Hindlimb muscle (tissue), 1 donor: ENCODE data around the gene TRIM44. TPM values are rescaled to one million over a fixed set of nuclear protein-coding genes. Genes with fewer than 3 reads are reported as not detected.
"Not testable (repeated sequence)": the region's sequence is repeated elsewhere in the genome, so short reads cannot be mapped to it uniquely, and the experiment has no call there.

Experiments used
- DNase-seq: peaks from one replicate; pipeline ENCODE4 v3.0.0-alpha.2; 2013
- polyA plus RNA-seq: library from polyadenylated mRNA; unstranded; fragments of 120-200 nt; gene quantifications from one replicate; pipeline ENCODE4 v1.2.1, GENCODE V29; 2013; ENCODE audit not compliant: insufficient read length

The TRIM44 gene
- polyA plus RNA-seq, 1 donor: 38.9 TPM

DNA sequence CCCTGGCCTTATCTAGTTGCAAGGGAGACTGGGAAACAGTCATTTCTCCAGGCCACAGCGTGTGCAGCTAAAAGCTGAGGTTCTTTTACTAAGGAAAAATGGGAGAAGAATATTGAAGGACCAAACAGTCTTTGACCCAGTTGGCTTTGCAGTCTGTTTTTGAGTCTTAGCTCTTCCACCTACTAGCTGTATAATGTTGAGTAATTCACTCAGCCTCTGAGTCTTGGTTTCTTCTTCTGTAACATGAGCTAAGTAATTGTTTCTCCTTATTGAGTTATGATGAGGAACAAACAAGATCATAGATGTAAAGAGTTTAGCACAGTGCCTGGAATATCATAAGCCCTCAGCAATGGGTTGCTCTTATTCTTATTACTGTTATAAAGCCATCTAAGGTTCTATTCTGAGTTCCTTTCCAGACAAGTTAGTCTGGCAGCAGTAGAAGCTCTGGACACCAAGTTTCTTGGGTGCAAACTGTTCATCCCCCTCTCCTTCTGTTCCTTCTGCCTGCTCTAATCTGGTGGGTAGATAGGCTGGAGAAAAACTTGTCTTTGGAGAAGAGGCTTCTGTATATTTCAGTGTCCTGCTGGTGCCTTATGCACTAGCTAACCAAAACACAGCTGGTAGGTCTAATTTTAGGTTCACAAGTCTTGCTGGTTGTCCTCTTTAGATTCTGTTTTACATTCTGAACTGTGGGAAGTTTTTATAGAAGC, 13.5 kb downstream of the TRIM44 start:
- DNase-seq: no peak

DNA sequence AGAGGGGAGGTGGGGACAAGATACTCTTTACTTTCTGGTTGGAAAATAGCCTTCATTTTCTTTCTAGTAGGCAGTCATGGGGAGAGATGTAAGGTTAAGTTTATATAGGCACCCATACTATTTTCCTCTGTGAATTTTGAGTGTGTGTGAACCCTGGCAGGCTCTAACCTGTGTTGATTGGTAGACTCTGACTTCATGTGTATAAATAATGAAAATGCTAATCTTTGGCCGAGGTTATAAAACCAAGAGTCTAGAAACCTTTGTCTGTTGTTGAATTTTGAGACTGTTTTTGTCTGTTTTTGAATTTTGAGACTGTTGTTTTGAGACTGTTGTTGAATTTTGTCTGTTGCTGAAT, 14.0 kb downstream of the TRIM44 start:
- DNase-seq: no peak

DNA sequence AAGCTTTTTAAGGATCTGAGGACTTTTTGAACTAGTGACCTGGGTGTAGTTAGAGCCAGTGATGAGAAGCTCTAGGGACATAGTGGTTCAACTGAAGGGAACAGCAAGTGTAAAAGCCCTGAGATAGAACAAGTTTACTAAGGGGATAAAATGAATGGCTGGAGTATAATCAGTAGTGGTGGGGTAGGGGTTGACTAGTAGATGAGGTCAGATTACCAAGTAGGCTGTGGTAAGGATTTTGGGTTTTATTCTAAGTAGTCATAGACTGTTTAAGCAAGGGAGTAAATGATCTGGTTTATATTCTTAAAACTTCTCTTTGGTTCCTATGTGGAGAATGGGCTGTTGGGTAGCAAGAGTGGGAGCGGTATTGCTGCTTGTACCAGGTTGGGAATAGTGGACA, 15.3 kb downstream of the TRIM44 start:
- no peak for DNase-seq

DNA sequence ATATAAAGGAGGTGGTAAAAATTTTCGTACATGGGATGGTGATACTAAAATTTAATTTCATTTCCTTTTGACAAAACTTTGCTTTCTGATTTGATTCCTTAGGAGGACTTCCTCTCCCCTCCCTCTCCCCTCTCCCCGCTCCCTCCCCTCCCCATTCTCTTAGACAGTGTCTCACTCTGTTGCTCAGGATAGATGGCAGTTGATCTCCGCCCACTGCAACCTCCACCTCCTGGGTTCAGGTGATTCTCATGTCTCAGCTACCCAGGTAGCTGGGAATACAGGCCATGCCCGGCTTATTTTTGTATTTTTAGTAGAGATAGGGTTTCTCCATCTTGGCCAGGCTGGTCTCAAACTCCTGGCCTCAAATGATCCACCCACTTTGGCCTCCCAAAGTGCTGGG, 15.9 kb downstream of the TRIM44 start:
- DNase-seq: no peak

DNA sequence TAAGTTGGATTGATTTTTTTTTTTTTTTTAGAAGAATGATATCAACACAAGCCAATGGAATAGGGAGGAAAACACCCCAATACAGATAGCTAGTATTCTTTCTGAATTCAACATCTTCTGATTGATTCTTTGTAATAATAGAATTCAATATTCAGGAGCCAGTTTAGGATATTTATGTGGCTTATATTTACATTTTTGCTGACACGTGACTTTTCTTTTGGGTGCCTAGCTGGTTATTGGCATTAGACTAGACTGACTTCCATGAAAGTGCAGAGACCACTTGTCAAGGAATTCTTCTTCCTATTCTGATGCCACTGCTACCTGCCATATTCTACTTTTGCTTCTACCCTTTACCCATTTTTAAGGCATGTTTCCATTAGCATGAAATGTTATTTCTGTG, 16.4 kb downstream of the TRIM44 start:
- DNase-seq: no peak

DNA sequence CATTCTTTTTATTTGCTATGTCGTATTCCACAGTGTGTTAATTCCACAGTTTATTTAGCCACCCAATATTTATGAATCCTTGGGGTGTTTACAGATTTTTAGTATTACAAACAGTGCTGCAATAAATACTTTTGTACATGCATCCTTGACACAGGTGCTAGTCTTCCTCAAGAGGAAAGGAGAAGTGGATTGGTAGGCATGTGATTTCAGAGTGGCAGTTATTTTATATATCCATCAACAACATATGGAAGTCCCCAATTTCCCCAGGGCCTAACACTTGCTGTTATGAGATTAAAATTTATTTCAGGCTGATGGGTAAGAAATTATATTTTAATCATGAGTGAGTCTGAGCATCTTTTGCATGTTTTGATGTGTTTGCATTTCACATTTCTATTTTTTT, 17.9 kb downstream of the TRIM44 start:
- DNase-seq: no peak

DNA sequence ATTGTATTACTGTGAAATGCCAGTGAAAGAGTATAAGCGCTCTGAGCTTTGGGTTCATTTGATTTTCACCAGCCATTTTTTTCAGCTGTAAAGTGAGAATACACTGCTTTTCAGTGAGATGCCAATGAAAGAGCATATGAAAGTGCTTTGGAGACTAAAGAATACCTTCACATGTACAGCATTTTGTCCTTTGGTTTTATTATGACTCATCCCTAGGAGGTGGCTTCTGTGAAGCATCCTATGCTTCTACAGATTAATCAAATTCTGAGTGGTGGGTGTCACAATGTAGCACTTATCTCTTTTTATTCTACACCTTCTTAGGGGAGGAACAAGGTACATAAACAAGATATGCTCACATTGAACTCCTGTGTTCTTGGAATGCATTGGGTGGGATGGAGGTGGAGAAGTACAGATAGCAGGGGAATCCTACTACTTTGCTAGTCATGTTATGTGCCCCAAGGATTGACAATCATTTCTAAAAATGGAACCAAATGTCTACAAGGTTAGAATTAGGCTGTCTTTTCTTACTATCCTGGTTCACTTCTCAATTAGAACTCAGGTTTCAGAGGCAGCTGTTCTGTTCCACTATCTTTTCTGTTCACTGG, 18.7 kb downstream of the TRIM44 start:
- DNase-seq: no peak

DNA sequence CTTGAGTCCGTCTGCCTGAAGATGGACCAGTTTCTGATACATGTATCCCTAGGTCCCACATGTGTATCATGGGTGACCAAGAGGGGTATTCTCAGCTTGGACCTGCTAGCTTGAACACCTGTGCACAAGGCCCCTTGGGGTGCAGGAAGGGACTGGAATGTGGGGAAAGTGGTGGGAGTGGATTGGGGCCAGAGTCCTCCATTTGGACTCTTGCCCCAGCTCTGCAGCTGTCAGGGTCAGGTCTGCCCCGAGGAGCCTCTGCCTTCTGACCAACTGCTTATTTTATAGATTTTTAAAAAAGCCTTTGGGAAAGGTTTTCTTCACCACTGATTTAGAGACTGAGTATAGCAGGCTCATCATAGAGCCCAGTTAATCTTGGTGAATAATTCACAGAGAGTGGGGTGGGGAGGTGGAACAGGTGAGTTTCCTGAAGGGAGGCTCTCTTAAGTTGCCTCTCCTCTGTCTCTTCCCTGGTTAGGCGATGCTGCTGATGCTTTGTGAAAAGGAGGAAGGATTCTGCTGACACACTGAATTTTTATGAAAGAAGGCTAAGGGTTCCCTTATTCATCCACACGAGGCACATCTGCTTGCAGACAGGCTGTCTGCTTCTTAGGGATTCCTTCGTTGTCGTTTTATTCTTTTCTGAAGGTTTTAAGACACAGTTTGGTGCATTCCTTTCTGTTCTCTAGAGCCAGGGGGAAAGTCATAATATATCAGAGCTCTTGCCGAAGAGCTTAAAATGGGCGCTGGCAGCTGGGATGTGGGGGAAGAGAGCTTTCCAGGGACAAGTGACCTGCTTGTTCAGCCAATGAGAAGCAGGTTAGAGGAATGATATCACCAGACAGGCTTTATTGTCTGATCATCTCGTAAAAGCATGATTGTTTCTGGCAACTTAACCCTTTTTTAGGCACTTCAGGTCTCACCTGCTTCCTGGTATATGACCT, 19.9 kb downstream of the TRIM44 start:
- DNase-seq: no peak

DNA sequence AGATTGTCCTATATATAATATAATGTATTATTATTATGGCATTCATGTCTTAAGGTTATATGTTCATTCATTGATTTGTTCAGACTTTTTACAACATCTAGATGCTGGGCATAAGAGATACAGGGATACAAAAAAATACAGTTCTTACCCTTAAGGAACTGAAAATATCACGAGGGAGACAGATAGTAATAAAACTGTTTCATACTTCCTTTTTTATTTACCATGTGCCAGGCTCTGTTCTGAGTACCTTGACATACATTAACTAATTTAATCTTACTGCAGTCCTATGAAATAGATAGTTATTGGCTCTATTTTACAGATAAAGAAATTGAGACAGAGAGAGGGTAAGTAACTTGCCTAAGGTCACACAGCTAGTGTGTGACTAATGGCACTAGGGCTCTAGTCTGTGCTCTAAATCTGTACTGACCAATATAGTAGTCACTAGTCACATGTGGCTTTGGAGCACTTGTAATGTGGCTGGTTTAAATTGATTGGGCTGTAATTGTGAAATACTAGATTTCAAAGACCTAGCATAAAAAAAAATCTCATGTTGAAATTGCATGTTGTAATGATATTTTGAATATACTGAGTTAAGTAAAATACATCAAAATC, 21.3 kb downstream of the TRIM44 start:
- DNase-seq: no peak

DNA sequence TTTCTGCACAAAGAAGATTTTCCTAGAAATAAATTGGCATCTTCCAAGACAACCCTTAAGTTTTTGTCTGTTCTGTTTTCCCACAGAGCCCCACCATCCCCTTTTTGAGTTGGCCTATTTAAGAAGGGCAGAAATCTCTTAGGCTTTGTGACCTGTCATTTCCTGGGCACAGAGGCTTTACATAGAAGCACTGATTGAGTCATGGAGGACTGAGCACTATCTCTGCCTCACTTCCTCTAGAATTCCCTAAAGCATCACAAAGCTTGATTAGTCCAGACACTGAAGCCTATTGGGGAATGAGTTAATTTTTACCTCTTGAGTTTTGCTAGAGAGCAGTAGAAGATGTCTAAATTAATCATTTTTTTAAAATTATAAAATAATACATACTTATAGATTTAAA, 25.4 kb downstream of the TRIM44 start:
- DNase-seq: no peak

DNA sequence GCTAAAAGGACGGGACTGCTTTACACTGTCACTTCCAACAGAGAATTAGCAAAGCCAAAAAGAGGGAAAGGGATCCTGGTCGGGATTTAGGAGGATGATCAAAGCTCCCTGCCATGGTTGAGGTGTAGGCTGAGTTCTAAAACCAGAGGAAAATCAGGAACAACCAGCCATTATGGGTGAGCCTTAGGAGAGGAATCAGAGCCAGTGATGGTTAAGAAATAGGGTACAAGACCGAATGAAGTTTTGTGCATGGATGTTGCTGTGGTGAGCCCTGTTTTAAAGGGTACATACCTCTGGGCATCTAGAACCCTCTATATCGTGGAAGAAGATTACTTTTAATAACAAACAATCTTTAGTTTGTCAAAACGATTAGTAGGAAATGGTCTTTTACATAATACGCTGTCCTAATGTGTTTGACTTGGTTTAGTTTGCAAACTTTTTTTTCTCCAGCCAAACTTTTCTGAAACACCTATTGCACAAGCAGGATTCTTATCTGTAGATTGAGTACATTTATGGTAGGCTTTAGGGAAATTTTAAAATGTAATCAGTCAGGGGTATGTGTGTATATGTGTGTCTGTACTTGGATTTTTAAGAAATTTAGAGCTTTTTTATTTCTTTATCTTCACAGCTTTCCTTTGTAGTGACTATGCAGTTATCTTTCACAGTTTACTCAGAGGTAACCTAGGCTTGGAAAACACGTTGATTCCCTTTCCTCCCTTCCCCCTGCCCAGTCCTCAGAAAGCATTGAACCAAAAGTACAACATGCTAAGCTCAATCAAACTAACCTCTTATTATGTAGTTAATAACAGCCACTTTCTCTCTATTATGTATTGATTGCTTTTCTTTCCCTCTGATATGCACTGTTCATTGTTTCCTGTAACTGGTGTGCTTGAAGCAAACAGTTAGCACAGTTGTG, 26.8 kb downstream of the TRIM44 start:
- DNase-seq: no peak

DNA sequence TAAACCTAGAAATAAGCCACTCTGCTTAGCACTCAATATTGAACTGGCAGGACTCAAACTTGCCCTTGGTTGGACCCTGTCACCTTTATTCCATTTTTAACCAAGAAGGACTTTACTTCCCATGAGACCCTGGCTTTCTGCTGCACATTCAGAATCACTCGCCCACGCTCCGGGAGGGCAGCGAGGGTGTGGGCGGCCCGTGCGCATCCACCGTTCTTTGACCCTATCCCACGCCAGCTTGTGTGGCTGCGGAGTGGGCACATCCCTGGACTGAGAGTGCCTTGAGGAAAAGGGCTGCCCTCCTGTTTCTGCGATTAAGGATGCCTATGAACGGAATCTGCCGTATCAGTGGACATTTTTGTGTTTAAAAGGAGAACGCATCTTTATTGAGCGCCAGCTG, 39.6 kb downstream of the TRIM44 start:
- DNase-seq: no peak

DNA sequence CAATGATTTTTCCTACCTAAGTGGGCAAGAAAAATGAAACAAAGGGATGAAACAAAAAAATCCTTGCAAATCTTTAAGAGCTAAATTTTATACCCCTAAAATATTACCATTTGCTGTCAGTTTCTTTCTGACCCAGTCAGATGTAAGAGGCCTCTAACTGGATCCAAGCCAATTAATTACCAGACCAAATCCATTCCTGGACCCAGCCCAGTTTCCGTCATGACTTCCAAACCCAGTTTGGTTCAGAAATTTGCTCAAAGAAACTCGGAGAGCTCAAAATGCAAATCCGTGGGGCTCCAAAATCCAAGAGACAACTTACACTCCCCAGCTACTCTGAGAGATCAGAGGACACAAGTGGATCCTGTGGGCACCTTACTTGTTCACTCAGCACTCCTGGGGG, 46.8 kb downstream of the TRIM44 start:
- DNase-seq: no peak

DNA sequence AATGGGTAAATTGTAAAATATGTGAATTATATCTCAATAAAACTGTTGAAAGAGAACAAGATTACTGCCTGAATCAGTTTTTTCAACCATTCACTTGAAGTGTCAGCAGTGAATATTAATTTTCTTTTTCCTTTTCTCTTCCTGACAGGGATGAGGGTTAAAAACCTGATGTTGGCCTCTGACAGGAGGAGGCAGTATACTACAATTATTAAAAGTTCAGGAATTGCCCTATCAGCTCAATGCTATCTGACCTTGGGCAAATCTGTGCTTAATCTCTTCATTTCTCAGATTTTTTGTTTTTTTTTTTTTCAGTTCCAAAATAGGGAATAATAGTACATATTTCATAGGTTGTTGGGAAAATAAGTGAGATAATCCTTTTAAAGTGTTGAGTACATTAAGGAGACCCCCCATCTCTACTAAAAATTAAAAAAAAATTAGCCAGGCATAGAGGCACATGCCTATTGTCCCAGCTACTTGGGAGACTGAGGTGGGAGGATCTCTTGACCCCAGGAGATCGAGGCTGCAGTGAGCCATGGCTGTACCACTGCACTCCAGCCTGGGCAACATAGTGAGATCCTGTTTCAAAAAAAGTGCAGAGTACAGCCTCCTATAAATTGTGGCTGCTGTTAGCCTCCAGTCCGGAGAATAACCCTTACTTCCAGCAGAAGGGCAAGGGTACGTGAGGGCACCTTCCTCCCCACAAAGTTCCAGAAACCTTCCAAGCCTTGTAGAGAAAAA, 48.8 kb downstream of the TRIM44 start:
- DNase-seq: no peak

DNA sequence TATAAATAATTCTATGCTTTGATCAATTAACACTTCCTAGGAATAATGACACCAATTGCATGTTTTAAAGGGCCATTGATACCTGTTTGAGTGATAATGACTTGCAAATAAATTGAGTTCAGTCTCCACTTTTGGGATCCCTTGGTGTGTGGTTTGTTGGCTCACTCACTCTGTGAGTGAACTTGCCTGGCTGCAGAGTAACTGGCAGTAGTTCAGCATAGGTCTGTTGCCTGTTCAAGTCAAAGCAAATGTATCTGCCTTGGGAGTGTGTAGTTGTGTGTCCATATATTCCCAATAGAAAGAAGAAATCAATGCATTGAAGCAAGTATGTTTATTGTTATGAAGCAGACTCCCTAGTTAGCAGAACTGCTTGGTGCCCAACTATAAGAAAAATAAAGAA, 49.3 kb downstream of the TRIM44 start:
- no peak for DNase-seq

DNA sequence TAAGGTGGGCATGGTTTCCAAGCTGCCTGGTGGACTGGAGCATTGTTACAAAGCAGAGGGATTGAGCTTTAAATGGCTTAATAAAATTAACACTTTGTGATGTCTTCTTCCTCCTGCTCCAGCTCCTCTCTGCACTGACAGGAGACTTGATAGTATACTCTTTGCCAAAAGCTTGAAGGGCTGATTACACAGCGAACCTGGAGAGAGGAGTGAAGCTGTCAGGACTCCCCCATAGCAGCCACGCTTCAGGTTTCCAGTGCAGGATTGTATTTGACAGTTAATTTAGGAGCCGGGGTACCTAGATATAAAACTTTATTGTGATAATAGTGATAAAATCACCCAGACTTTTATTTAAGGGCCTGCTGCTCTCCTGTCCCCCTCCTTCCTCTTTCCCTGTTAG, 50.0 kb downstream of the TRIM44 start:
- DNase-seq: no peak

DNA sequence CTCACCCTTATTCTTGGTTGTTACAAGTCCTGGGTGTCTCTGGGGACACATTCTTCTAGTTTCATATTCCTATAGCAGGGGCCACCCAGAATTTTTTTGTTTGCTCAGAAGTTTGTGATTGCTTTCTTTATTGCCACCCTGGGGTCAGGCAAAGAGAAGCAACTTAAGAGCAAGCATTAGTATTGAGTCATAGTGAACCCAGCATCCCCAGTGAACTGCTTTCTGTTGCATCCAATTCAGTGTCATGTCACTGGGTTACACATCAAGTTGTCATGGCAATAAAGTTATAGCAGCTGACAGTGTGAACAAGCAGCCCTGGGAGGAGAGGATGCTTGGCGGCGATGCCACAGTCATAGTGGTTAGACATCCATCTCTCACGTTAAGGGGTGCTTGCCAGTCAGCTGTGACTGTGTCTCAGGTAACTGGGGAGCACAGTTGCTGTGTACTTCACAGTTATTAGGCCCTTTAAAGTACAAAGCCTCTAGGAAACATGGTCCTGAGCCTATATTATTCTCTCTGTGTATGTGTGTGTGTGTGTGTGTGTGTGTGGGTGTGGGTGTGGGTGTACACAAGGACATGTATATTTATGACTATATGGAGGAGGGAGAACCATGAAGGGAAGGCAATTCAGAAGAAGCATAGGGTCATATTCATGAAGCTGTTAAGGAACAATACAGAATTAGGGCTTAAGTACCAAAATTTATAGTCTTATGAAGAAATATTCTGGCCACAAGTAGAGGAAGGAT, 52.5 kb downstream of the TRIM44 start:
- no peak for DNase-seq

DNA sequence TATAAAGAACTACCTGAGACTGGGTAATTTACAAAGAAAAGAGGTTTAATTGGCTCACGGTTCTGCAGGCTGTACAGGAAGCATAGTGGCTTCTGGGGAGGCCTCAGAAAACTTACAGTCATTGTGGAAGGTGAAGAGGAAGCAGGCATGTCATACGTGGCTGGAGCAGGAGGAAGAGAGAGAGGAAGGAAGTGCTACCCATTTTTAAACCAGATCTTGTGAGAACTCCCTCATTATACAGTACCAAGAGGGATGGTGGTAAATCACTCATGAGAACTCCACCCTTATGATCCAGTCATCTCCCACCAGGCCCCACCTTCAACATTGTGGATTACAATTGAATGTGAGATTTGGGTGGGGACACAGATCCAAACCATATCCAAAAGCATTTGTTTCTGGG, 53.1 kb downstream of the TRIM44 start:
- DNase-seq: not testable (repeated sequence)

DNA sequence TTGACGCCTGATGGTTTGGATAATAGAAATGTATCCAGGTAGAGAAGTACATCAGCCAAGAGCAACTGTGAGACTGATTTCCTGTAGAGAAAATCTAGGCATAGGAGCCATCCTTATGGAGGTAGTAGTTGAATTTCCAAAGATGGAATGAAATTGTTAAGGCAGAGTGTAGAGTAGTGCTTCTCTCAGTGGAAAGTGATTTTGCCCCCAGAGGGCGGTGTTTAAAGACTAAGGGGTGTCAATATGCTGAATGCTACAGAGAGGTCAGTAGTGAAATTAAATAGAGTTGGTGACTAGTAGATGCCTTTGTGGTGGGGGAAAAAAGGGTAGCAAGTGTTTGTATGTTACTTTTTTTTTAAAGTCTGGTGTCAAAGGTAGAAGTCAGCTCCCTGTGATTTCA, 54.5 kb downstream of the TRIM44 start:
- DNase-seq: no peak

DNA sequence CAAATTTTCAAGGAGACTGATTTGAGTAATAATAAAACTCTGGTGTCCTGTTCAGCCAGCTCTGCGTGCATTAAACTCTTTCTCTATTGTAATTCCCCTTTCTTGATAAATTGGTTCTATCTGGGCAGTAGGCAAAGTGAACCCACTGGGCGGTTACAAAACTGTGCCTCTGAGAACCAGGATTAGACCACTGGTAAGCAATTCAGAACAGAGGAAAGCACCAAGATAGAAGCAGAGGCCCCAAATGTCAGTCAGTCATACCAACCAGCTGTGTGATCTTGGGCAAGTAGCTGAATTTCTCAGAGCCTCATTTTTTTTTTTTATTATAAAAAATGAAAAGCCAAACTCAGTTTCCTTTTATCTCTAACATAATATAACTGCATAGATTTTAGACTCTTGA, 54.9 kb downstream of the TRIM44 start:
- no peak for DNase-seq
